Hepatic stellate cell (primary cell): ENCODE data around the gene SVIL.
"Not testable (repeated sequence)": the region's sequence is repeated elsewhere in the genome, so short reads cannot be mapped to it uniquely, and the experiment has no call there.

Experiments
- DNase-seq: peaks from one replicate; pipeline ENCODE4 v3.0.0; 2011; ENCODE audit warnings: low spot score

SVIL gene

DNA sequence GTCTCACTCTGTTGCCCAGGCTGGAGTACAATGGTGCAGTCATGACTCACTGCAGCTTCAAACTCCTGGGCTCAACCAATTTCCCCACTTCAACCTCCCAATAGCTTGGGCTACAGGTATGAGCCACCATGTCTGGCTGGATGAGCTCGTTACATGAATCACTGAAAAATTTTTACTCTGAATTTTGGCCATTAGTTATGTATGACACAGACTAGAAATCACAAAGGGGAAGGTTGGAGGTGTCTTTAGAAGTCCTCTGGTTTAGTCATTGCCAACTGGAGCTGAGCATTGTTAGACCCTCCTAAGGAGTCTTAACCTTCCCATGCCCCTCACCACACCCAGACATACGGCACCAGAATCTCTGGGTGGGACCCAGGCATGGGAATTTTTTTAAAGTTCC is 34.7 kb downstream of the SVIL start:
- no peak for DNase-seq

DNA sequence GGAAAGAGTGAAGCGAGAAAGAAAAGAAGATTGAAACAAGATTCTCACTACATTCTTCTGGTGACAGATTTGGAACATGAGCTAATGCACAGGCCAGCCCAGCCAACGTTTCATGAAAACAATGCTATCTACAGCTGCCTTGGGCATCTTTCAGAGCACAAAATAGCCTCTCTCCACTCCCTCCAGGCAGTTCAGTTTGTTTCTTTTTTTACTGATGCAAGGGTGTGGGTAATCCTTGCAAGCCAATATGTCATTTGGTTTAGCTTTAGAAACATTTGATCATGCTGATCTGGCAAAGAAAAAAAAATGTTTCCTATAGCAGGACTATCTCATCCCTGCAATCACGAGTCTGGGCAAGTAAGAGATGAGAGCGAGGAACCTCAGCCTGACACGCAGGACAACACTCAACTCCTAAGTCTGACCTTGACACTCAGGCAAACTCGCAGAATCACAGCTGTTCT is 35.9 kb downstream of the SVIL start:
- DNase-seq = no peak

DNA sequence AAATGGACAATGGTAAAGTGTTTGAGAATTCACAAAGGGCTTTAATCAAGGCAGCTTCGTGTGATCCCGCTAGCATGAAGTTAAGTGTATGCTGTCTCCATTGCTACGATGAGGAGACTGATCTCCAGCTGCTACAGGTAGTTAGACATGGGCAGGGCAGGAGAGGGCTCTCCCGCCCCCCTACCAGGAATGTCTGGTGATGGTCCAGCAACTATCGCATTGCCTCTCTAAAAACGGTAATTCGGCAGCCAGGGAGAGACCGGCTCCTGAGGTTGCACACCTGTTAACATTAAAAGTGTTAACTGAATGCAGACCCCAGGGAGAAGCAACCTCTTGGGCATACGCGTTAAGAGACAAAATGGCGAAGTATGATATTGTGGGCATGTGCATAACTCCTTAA is 37.9 kb downstream of the SVIL start:
- DNase-seq = no peak

DNA sequence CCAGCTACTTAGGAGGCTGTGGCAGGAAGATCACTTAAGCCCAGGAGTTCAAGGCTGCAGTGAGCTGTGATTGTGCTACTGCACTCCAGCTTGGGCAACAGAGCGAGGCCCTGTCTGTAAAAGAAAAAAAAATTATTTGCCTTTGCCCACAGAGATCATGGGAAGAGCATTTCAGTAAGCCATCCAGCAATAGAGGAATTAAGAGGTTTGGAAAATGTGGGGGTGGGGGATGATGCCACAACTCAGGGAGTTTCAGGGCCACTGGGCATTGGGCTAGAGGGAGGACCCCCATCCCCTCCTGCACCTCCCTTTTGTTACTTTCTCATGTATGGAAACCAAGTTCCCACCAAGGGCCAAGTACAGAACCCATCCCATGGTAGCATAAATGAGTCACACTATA is 38.4 kb downstream of the SVIL start:
- DNase-seq = no peak

DNA sequence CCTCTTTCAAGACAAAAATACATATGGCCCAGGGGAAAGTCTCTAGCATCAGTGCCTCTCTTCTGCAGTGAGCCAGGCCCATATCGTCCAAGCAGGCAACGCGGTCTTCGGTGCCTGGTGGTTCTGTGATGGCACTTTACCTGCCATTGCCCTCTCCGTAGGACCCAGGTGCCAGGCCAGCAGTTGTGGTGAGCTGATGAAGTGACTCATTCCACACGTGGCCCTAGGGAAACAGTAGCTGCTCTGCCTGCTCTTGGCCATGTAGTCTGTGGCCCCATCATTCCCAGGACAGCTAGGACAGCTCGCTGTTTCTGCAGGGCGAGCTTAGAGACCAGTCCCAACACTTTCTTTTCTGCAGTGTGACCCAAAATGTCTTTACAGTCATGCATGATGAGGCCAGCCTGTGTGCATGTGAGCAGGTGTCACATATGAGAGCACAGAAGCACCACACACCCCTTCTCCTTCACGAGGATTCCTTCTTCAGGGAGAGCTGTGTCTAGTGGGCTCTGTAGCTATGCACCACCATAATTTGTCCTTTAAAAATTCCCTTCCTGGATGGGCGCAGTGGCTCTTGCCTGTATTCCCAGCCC is 39.0 kb downstream of the SVIL start:
- DNase-seq = no peak

DNA sequence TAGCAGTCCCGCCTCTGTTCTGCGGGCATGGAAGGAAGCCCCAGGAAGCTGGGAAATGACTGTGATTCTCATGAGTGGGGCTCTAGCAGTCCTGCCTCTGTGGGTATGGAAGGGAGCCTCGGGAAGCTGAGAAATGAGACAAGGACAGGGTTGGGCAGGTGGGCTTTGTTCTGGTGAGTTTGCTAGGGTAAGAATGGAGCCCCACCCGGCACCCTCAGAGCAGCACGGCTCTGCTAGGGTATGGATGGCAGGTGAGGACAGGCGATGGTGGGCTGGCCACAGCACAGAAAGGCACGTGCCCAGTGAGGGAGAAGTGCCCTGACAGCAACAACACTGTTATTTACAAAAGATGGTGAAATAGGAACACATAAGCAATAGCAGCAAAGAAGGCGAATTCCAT is 39.6 kb downstream of the SVIL start:
- no peak for DNase-seq

DNA sequence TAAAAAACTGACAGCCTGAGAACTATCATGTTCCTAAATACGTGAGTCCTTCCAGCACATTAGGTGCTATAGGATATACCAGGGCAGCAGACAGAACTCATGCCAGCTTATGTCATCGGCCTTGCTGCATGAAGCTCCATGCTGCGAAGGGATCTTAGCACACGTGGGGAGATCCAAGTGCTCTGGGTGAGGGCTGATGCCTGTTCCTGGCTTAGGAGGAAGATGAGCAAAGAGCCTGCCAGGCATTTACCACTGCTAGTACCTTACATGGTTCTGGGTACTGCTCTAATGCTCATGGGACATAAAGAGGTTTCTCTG is 43.2 kb downstream of the SVIL start:
- DNase-seq = no peak

DNA sequence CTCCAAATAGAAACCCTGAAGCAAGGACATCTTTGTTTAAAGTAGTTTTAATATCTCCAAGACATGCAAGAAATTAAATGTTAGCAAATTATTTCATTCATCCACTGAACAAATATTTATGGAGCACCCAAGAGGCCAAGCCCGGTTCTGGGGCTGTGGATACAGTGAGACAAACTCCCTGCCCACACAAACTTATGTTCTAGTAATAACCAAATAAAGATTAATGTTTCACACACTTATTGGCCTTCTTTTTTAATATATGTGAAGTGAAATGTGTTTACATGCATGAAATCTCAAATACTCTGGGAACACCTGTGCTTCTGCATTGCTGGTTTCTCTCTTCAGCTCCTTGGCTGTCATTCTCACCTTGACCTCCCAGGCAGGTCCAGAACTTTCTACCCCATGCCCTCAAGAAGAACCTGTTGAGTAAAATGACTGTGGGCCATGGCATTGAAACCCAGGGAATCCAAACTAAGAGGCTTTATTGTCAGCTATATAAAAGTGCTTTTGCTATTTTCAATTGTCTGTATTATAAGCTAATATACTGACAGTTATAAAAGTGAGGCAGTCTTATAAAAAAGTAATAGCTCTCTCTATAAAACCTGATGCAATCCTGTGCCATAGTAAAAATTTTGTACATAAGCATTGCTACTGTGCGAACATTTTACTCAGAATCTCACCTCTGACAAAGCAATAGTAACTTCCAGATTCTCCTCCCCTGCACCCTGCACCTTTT is 43.7 kb downstream of the SVIL start:
- DNase-seq = no peak

DNA sequence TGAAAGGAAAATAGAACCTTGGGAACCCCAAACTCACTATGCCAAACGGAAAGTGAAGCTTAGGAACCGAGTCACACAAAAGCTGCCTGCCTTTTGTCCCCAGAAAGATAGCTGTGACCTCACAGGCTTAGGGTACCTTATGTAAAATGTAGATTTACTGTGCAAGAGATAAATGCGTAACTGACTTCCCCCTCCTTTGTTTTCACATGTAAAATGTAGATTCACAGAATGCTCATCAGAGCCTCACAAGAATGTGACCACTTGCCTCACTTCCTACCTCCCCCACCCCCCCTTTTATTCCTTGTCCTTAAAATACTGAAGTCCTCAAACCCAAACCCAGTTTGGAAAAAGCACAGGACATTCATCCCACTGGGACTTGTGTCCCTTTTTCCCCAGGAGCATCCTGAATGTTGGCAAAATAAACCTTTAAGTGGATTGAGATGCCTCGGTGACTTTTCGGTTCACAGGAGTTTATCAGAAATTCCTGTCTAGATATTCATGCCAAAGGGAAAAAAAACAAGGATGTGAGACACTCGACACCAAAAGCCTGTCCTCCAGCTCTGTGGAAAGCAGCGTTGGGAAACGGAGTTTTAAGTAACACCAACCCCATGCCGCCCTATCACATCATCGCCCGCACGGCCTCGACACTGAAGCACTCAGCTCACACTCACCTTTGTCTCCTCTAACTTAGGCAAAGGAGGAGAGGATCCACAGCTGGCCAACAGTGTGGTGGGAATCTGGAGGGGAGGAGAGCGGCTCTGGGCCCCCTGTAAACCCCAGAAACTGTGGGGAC is 45.9 kb downstream of the SVIL start:
- DNase-seq = no peak

DNA sequence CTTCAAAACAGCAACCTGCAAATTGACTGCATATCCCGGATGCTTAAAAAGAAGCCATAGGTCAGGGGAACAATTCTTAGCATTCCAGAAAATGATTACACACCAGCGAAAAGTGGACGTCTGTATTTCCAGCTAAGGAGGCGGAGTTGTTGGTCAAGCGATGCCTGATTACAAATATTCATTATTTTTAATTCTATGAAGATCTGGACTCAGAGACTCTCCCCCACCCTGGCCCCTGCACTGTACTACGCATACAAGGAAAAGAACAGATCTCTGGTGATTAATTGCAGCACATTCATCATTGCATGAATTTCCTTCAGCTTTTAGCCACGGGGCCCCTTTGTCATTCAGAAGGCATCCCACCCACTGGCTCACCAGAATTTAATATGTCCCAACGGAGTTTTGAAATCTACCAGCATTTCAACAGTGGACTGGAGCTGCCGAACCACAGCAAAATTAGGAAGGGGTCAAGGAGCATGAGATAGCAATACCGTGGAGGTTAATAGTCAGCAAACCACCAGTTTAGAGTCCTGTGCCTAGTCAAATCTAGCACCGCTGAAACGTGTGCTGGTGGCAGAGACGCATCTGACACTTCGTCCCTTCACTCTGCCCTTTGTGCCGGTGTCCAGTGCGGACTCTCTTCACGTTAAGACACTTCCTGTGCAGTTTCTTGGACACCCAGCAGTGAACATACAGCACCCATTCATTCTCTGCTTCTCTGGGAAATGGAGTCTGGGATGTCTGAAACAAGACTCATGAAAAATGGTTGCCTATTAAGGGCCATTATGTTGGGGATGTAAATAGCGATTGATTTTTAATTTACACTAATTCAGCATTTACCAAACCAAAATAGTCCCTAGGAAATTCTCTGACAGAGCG is 46.8 kb downstream of the SVIL start:
- DNase-seq = not testable (repeated sequence)

DNA sequence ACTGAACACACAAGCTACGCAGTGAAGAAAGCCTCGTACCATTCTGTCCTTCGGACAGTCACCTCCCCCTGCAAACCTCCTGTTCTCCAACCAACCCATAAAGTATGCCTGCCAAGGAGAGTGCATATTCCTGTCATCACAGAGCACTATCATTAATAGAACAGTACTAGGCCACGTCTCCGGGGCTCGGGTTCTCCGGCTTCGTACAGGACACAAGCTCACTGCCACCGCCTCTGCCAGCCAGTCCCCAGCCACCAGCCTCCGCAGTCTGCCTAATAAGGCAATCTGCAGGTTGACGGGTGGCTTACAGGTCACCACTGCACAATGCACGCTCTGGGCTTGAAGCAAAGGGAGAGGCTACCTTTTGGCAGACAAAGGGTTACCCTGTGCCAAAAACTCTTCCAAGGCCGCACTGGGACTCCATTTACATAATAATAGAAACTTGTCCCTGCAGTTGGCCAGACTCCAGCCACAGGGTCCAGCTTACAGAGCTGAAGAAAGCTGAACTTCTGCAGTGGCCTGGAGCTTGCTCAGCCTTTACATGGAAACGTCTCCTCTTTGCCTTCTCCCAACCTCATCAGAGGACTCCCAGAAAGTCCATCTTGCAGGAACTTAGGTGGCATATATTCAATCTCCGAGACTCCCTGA is 47.5 kb downstream of the SVIL start:
- DNase-seq = not testable (repeated sequence)

DNA sequence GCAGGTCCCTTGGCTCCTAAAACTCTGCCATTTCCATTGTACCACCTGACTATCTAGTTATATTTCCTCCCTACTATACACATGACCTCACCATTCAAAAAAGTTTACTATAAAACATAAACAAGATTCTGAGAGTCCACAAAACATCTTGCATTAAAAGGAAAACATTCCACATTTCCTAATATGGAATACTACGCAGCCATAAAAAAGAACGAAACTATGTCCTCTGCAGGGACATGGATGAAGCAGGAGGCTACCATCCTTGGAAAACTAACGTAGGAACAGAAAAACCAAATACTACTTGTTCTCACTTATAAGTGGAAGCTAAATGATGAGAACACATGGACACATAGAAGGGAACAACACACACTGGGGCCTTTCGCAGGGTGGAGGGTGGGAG is 48.3 kb downstream of the SVIL start:
- no peak for DNase-seq

DNA sequence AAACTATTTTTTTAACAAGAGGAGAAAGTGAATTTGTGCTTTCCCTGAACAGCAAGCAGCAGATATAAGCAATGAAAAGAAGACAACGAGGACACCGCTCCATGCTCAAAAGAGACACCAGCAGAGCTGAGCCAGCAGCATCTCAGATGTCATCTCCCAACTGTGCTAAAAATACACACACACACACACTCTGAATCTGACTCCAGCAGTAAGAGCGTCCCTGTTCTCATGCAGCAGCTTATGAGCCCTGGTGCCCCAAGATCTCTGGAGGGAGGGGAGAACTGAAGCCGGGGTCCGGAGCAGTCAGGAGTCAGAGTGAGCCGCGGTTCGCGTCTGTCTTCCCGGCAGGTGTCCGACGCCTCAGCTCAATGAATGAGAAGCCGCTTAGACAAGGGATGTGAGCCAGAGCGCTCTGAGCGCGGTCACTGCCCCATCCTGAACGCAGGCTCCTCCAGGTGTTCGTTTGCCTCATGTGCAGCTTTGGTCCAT is 49.2 kb downstream of the SVIL start:
- DNase-seq = no peak

DNA sequence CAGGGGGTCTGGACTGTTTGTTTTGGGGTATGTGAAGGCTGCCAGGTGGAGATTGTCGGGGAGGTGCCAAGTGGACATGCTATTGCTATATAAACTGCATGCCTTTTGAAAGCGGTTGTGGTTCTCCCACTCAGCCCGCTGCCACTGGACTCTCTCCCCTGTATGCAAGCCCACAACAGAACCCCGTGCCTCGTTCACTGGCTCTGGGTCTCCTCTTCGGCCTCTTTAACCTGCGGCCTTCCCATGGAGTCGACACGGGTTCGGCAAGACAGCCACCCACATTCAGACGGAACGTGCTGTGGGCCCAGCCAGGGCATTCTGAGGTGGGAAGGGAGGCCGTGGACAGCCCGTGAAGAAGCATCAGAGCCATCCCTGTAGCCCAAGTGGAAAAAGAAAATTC is 50.3 kb downstream of the SVIL start:
- DNase-seq = no peak

DNA sequence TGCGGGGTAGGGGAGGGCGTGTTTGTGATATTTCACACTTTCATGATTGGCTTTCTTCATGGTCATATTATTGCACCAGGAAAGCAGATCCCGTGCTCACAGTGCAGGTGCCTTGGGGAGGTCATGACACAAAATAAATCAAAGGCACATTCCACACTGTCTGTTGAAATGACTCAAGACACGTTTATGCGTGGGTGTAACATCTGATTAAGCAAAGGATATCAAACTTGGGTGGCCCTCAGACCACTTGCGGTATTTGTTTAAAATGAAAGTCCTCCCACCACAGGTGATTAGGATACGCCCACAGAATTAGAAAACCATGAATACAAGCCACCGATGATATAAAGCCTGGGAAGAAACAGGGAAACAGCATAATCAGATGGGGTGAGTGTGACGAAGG is 51.1 kb downstream of the SVIL start:
- DNase-seq = no peak

DNA sequence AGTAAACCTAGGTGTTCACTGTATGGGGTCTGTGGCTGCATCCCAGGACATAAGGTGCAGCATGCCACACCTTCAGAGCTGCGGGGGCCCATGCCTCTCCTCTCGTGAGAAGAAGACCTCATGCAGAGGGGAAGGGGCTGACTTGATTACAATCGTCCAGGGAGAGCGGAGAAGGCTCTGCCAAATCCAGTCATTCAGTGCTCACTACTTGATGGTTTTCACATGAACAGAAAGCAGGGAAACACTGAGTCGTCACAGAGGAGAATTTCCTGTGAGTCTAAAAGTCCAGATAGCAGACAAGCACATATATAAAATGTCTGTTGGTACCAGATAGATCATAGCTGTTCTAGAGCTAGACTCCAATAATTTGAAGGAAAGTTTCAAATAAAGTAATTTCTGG is 52.0 kb downstream of the SVIL start:
- not testable (repeated sequence) for DNase-seq

DNA sequence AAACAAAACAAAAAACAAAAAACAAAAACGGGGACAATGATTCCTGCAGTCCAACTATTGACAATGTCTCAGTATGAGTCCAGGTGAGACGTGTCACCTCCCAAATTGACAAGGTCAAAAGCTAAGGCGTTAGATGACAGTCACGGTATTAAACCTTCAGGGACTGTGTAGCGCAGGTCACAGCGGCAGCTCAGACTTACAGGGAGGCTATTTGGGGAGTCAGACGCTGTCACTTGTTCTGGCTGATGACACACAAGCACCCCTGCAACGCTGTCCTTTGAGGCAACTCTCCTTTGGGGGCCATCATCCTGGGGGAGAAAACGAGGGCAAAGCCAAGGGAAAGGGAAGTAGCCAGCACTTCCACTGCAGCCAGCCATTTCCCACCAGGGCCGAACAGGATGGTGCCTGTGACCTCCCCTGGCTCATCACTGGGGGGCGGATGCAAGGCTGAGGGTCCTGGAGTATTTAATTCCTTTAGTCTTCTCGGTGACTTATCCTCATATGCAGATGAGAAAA is 55.3 kb downstream of the SVIL start:
- DNase-seq = no peak

DNA sequence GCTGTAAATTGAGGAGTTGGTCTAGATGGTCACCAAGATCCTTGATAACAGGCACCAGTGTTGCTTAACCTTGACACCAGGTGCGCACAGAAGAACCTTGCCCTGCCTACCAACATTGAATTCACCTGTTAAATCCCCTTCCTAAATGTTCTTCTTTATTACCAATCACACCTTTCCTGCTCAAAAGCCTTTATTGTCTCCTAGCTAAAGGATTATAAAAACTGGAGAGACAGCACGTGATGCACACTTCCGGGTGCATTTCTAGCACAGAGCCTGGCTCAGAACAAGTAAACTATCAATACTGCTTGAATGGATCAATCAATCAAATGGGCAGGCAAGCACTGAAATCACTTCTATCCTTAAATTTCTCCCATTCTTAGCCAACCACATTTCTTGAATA is 56.3 kb downstream of the SVIL start:
- no peak for DNase-seq

DNA sequence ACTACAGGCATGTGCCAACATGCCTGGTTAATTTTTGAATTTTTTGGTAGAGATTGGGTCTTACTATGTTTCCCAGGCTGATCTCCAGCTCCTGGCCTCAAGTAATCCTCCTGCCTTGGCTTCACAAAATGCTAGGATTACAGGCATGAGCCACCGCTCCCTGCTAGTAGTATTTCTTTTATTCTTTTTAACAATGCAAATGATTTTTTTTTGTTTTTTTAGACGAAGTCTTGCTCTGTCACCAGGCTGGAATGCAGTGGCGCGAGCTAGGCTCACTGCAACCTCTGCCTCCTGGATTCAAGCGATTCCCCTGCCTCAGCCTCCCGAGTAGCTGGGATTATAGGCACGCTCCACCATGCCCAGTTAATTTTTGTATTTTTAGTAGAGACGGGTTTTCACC is 58.1 kb downstream of the SVIL start:
- no peak for DNase-seq

DNA sequence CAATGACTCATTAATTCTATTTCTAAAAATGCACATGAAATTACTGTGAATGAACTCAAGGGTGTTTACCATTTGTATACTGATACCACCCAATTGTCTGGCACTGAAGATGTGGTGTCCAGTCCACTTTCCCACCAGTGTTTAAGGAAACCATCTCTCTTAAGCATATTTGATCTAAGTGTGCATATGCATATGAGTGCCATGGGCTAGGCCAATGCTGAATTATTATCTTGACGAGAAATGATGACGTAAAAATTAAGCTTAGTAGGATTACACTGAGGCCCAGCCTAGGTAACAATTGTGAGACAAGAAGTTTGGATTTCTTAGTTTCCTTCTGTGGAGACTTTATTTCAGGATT is 59.7 kb downstream of the SVIL start:
- DNase-seq = no peak
